Activated CD4-positive, alpha-beta T cell treated with anti-CD3 and anti-CD28 coated beads, Interleukin-2, amount 10 ng/mL, durations not matched to agents 24 days and 14 days (primary cell): ENCODE measurements around the gene KRTAP10-1. TPM values are rescaled to one million over a fixed set of nuclear protein-coding genes. Genes with fewer than 3 reads are reported as not detected.
"Not testable (repeated sequence)": the region's sequence is repeated elsewhere in the genome, so short reads cannot be mapped to it uniquely, and the experiment has no call there.

Experiments used
- DNase-seq: peaks from one replicate; pipeline ENCODE4 v3.0.0; 2022
- H3K27ac Mint-ChIP-seq: one replicate; pipeline ENCODE4 v1.8.0; 2022; ENCODE audit warnings: mild to moderate bottlenecking, mixed read lengths
- H3K27me3 Mint-ChIP-seq: one replicate; pipeline ENCODE4 v1.8.0; 2022; ENCODE audit warnings: mixed read lengths
- H3K36me3 Mint-ChIP-seq: one replicate; pipeline ENCODE4 v1.8.0; 2022; ENCODE audit warnings: low read depth, mild to moderate bottlenecking, mixed read lengths
- H3K4me1 Mint-ChIP-seq: one replicate; pipeline ENCODE4 v1.8.0; 2021; ENCODE audit warnings: mixed read lengths
- H3K4me3 Mint-ChIP-seq: one replicate; pipeline ENCODE4 v1.8.0; 2022; ENCODE audit warnings: mild to moderate bottlenecking, moderate library complexity, mixed read lengths
- H3K9me3 Mint-ChIP-seq: one replicate; pipeline ENCODE4 v1.8.0; 2021; ENCODE audit warnings: mixed read lengths
- intact Hi-C: fragments of 100-400 bp; cut with micrococcal nuclease; formaldehyde crosslinking; loops from one replicate; pipeline ENCODE4 v1.15.1; 2023
- total RNA-seq: library from RNA; stranded (reverse); gene quantifications from 2 replicates; pipeline ENCODE4 v1.2.3, GENCODE V29; 2022

The KRTAP10-1 gene
- not detected in 2 replicates for total RNA-seq

- Mint-ChIP-seq H3K4me1 (no peaks in the 10 kb centered on the region), H3K27ac (no peak within 1 kb of the TSS), H3K36me3 (no peaks in the 10 kb centered on the region), H3K27me3 (peaks cover 2% of the 10 kb centered on the region), H3K9me3 (no peaks in the 10 kb centered on the region), H3K4me3 (no peak within 1 kb of the TSS)
- intact Hi-C loops = no loop called here
- no peak for DNase-seq
Measured at GRCh38 chr21:44539991-44540666, at the start of gene KRTAP10-1. TSS of gene KRTAP10-1 (minus strand) at chr21:44540195. CDS start at chr21:44540150, 45 bp downstream.

- Mint-ChIP-seq H3K4me3 (no peak overlapping the region), H3K27me3 (peaks cover 32% of the 10 kb centered on the region), H3K4me1 (no peaks in the 10 kb centered on the region), H3K9me3 (peaks cover 4% of the 10 kb centered on the region), H3K27ac (no peak overlapping the region), H3K36me3 (no peaks in the 10 kb centered on the region)
- DNase-seq = no peak
- intact Hi-C loops = no loop called here
Measured at GRCh38 chr21:44589094-44589493, 49.1 kb upstream of the KRTAP10-1 start.

GRCh38 chr21:44585892-44586291 is 45.9 kb upstream of the KRTAP10-1 start:
- Mint-ChIP-seq H3K4me3 (no peak overlapping the region), H3K36me3 (peaks cover 3% of the 10 kb centered on the region), H3K4me1 (peaks cover 5% of the 10 kb centered on the region), H3K27me3 (peaks cover 32% of the 10 kb centered on the region), H3K27ac (no peak overlapping the region), H3K9me3 (peaks cover 11% of the 10 kb centered on the region)
- intact Hi-C loops = no loop called here
- no peak for DNase-seq

- Mint-ChIP-seq H3K4me1 (peaks cover 5% of the 10 kb centered on the region), H3K4me3 (no peak overlapping the region), H3K27ac (no peak overlapping the region), H3K36me3 (peaks cover 7% of the 10 kb centered on the region), H3K27me3 (peaks cover 32% of the 10 kb centered on the region), H3K9me3 (peaks cover 11% of the 10 kb centered on the region)
- DNase-seq = peak; percentile 71
- intact Hi-C loops = no loop called here
Measured at GRCh38 chr21:44583800-44584147, 43.8 kb upstream of the KRTAP10-1 start.

GRCh38 chr21:44583089-44583799 is 43.2 kb upstream of the KRTAP10-1 start:
- no peak overlapping the region for H3K27ac Mint-ChIP-seq
- H3K9me3 Mint-ChIP-seq = peaks cover 11% of the 10 kb centered on the region
- H3K4me3 Mint-ChIP-seq = no peak overlapping the region

GRCh38 chr21:44582055-44582454 is 42.1 kb upstream of the KRTAP10-1 start:
- Mint-ChIP-seq H3K4me1 (peaks cover 5% of the 10 kb centered on the region), H3K9me3 (peaks cover 19% of the 10 kb centered on the region), H3K27ac (no peak overlapping the region), H3K4me3 (no peak overlapping the region), H3K36me3 (peaks cover 10% of the 10 kb centered on the region), H3K27me3 (peaks cover 18% of the 10 kb centered on the region)
- intact Hi-C loops = no loop called here
- no peak for DNase-seq

More at GRCh38 chr21:44583089-44583799, 43.2 kb upstream of the KRTAP10-1 start:
- no peak for DNase-seq
- intact Hi-C loops = no loop called here
- H3K4me1 Mint-ChIP-seq = peaks cover 5% of the 10 kb centered on the region
- H3K36me3 Mint-ChIP-seq = peaks cover 7% of the 10 kb centered on the region
- peaks cover 30% of the 10 kb centered on the region for H3K27me3 Mint-ChIP-seq

- Mint-ChIP-seq H3K27me3 (peaks cover 10% of the 10 kb centered on the region), H3K9me3 (peaks cover 16% of the 10 kb centered on the region)
Measured at GRCh38 chr21:44581158-44581557, 41.2 kb upstream of the KRTAP10-1 start.

GRCh38 chr21:44580231-44580821 is 40.3 kb upstream of the KRTAP10-1 start, which contains the start of gene KRTAP10-5:
TSS of gene KRTAP10-5 (minus strand) at chr21:44580604. CDS start at chr21:44580578, 26 bp downstream.
- intact Hi-C loops, H3K27ac Mint-ChIP-seq, DNase-seq, H3K27me3 Mint-ChIP-seq, H3K4me3 Mint-ChIP-seq, H3K4me1 Mint-ChIP-seq: not testable (repeated sequence)
- Mint-ChIP-seq H3K36me3 (peaks cover 10% of the 10 kb centered on the region), H3K9me3 (peaks cover 21% of the 10 kb centered on the region)

More at GRCh38 chr21:44581158-44581557, 41.2 kb upstream of the KRTAP10-1 start:
- Mint-ChIP-seq H3K4me1 (peaks cover 5% of the 10 kb centered on the region), H3K36me3 (peaks cover 10% of the 10 kb centered on the region), H3K4me3 (no peak overlapping the region), H3K27ac (no peak overlapping the region)
- intact Hi-C loops = no loop called here
- no peak for DNase-seq

- no peak for DNase-seq
- H3K4me1 Mint-ChIP-seq = peaks cover 5% of the 10 kb centered on the region
Measured at GRCh38 chr21:44579833-44580144, 39.8 kb upstream of the KRTAP10-1 start.

GRCh38 chr21:44579056-44579832 is 39.2 kb upstream of the KRTAP10-1 start:
- H3K4me1 Mint-ChIP-seq = peaks cover 5% of the 10 kb centered on the region

More at GRCh38 chr21:44579833-44580144, 39.8 kb upstream of the KRTAP10-1 start:
- peaks cover 21% of the 10 kb centered on the region for H3K9me3 Mint-ChIP-seq
- intact Hi-C loops = no loop called here
- no peak overlapping the region for H3K27ac Mint-ChIP-seq
- no peak overlapping the region for H3K4me3 Mint-ChIP-seq
- H3K27me3 Mint-ChIP-seq = peaks cover 3% of the 10 kb centered on the region
- H3K36me3 Mint-ChIP-seq = peaks cover 10% of the 10 kb centered on the region

GRCh38 chr21:44578371-44579055 is 38.5 kb upstream of the KRTAP10-1 start:
- H3K9me3 Mint-ChIP-seq = peaks cover 21% of the 10 kb centered on the region
- H3K27ac Mint-ChIP-seq = no peak overlapping the region
- peaks cover 3% of the 10 kb centered on the region for H3K4me1 Mint-ChIP-seq
- H3K36me3 Mint-ChIP-seq = peaks cover 10% of the 10 kb centered on the region
- intact Hi-C loops = no loop called here
- H3K4me3 Mint-ChIP-seq = no peak overlapping the region
- no peak for DNase-seq
- peaks cover 3% of the 10 kb centered on the region for H3K27me3 Mint-ChIP-seq

More at GRCh38 chr21:44579056-44579832, 39.2 kb upstream of the KRTAP10-1 start:
- no peak for DNase-seq
- Mint-ChIP-seq H3K4me3 (no peak overlapping the region), H3K27ac (no peak overlapping the region), H3K36me3 (peaks cover 10% of the 10 kb centered on the region), H3K27me3 (peaks cover 3% of the 10 kb centered on the region), H3K9me3 (peaks cover 21% of the 10 kb centered on the region)
- intact Hi-C loops = no loop called here

GRCh38 chr21:44576025-44576420 is 36.0 kb upstream of the KRTAP10-1 start:
- H3K4me1 Mint-ChIP-seq = no peaks in the 10 kb centered on the region
- H3K9me3 Mint-ChIP-seq = peaks cover 13% of the 10 kb centered on the region
- intact Hi-C loops = no loop called here
- H3K27ac Mint-ChIP-seq = no peak overlapping the region
- peaks cover 7% of the 10 kb centered on the region for H3K36me3 Mint-ChIP-seq
- DNase-seq = no peak
- H3K4me3 Mint-ChIP-seq = no peak overlapping the region
- H3K27me3 Mint-ChIP-seq = peaks cover 3% of the 10 kb centered on the region

- H3K4me3 Mint-ChIP-seq = no peak overlapping the region
- no peak overlapping the region for H3K27ac Mint-ChIP-seq
- H3K9me3 Mint-ChIP-seq = peaks cover 13% of the 10 kb centered on the region
- intact Hi-C loops = no loop called here
- peaks cover 7% of the 10 kb centered on the region for H3K36me3 Mint-ChIP-seq
- DNase-seq = no peak
- H3K4me1 Mint-ChIP-seq = no peaks in the 10 kb centered on the region
- peaks cover 3% of the 10 kb centered on the region for H3K27me3 Mint-ChIP-seq
Measured at GRCh38 chr21:44575307-44576024, 35.5 kb upstream of the KRTAP10-1 start.
